Epithelial cell of esophagus (primary cell): ENCODE data around the gene SMIM13.
"Not testable (repeated sequence)": the region's sequence is repeated elsewhere in the genome, so short reads cannot be mapped to it uniquely, and the experiment has no call there.

Experiments used
- DNase-seq: peaks from one replicate; pipeline ENCODE4 v3.0.0; 2010; ENCODE audit warnings: low read depth
- H3K4me3 ChIP-seq: 2 replicates; pipeline ENCODE4 v1.5.1; 2011; ENCODE audit warnings: mild to moderate bottlenecking, low read length, control low read depth
- TF ChIP-seq, protein P1 (sequence below): IDR thresholded peaks from 2 replicates; pipeline ENCODE4 v1.5.1; 2011; ENCODE audit warnings: low read depth, mild to moderate bottlenecking, low read length, control low read depth, inconsistent platforms; ENCODE audit not compliant: insufficient read depth; ENCODE audit errors: missing control alignments

The SMIM13 gene

DNA sequence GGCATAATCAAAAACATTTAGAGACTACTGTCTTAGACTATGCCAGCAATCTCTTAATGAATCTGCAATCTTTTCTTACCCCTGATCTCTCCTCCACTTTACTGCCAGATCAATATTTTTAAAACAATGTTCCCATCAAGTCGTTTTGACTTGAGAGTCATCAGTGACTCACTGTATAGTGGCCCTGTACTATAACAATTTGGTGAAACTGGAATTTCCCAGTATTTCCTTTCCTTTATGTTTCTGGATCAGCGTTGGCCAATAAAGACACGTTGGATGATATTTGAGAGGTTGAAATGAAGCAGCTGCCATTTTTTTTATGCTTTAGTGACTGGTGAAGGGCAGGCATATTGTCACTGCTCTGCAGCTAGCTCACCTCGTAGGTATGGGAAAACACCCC, 10.1 kb upstream of the SMIM13 start:
- peak; percentile 58 for DNase-seq
- TF ChIP-seq, protein P1, sequence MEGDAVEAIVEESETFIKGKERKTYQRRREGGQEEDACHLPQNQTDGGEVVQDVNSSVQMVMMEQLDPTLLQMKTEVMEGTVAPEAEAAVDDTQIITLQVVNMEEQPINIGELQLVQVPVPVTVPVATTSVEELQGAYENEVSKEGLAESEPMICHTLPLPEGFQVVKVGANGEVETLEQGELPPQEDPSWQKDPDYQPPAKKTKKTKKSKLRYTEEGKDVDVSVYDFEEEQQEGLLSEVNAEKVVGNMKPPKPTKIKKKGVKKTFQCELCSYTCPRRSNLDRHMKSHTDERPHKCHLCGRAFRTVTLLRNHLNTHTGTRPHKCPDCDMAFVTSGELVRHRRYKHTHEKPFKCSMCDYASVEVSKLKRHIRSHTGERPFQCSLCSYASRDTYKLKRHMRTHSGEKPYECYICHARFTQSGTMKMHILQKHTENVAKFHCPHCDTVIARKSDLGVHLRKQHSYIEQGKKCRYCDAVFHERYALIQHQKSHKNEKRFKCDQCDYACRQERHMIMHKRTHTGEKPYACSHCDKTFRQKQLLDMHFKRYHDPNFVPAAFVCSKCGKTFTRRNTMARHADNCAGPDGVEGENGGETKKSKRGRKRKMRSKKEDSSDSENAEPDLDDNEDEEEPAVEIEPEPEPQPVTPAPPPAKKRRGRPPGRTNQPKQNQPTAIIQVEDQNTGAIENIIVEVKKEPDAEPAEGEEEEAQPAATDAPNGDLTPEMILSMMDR: no peak
- H3K4me3 ChIP-seq: no peak overlapping the region

DNA sequence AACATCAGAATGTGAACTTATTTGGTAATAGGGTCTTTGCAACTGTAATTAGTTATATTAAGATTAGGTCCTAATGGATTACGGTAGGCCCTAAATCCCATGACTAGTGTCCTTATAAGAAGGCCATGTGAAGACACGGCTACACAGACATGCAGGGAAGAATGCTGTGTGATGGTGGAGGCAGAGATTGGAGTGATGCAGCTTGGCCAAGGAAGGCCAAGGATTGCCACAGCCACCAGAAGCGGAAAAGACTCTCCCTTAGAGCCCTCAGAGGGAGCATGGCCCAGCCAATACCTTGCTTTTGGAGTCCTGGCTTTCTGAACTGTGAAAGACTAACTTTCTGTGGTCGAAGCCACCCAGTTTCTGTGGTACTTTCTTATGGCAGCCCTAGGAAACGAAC, 9.7 kb upstream of the SMIM13 start:
- no peak overlapping the region for H3K4me3 ChIP-seq
- no peak for DNase-seq
- TF ChIP-seq, protein P1: no peak

DNA sequence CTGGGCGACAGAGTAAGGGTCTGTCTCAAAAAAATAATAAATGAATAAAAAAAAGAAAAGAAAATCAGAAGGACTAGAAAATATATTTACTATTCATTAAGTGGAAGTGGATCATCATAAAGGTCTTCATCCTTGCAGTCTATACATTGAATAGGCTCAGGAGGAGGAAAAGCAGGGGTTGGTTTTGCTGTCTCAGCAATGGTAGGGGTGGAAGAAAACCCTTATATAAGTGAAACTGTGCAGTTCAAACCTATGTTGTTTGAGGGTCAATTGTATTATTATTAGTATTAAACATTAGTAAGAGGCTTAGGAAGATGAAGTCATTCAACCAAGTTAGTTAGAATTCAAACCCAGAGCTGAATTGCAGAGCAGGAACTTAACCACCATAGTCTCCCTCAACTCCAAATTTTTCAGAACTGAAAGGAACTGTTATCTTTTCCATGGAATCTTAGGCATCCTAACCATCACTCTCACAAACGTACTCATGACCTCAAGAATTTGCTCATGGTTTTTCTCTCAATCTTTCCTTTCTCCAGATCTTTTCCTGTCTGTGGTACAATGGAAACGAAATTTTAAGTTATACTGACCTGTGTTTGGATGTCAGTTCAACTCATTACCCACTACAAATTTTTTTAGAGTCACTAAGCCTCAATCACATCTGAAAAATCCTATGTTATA, 7.7 kb upstream of the SMIM13 start:
- DNase-seq: no peak
- TF ChIP-seq, protein P1: no peak
- no peak overlapping the region for H3K4me3 ChIP-seq

DNA sequence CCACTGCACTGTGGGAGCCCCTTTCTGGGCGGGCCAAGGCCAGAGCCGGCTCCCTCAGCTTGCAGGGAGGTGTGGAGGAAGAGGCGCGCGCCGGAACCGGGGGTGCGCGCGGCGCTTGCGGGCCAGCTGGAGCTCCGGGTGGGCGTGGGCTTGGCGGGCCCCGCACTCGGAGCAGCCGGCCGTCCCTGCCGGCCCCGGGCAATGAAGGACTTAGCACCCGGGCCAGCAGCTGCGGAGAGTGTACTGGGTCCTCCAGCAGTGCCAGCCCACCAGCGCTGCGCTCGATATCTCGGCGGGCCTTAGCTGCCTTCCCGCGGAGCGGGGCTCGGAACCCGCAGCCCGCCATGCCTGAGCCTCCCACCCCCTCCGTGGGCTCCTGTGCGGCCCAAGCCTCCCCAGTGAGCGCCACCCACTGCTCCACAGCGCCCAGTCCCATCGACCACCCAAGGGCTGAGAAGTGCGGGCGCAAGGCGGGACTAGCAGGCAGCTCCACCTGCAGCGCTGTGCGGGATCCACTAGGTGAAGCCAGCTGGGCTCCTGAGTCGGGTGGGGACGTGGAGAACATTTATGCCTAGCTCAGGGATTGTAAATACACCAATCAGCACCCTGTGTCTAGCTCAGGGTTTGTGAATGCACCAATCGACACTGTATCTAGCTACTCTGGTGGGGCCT, 6.4 kb upstream of the SMIM13 start:
- DNase-seq: not testable (repeated sequence)

DNA sequence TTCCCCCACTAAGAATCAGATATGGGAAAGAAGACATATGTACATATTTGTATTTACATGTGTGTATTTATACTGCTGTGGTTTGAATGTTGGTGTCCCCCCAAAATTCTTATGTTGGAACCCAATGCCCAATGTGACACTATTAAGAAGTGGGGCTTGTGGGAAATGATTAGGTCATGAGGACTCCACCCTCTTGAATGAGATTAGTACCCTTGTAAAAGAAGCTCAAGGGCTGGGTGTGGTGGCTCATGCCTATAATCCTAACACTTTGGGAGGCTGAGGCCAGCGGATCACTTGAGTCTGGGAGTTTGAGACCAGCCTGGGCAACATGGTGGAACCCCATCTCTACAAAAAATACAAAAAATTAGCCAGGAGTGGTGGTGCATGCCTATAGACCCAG, 3.9 kb upstream of the SMIM13 start:
- H3K4me3 ChIP-seq: no peak overlapping the region
- DNase-seq: no peak
- TF ChIP-seq, protein P1: no peak

More for the DNA sequence above, 6.4 kb upstream of the SMIM13 start:
- H3K4me3 ChIP-seq: not testable (repeated sequence)

DNA sequence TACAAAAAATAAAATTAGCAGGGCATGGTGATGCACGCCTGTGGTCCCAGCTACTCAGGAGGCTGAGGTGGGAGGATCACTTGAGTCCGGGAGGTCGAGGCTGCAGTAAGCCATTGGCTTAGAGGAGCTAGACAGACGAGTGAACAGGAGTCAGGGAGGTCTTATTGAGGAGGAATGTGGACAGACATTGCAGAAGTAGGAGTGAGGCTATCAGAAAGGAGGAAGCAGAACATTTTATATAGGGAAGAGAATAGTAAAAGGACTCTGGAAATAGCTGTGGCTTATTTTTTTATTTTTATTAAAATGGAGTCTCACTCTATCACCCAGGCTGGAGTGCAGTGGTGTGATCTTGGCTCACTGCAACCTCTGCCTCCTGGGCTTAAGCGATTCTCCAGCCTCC, 2.5 kb upstream of the SMIM13 start:
- not testable (repeated sequence) for DNase-seq, H3K4me3 ChIP-seq

DNA sequence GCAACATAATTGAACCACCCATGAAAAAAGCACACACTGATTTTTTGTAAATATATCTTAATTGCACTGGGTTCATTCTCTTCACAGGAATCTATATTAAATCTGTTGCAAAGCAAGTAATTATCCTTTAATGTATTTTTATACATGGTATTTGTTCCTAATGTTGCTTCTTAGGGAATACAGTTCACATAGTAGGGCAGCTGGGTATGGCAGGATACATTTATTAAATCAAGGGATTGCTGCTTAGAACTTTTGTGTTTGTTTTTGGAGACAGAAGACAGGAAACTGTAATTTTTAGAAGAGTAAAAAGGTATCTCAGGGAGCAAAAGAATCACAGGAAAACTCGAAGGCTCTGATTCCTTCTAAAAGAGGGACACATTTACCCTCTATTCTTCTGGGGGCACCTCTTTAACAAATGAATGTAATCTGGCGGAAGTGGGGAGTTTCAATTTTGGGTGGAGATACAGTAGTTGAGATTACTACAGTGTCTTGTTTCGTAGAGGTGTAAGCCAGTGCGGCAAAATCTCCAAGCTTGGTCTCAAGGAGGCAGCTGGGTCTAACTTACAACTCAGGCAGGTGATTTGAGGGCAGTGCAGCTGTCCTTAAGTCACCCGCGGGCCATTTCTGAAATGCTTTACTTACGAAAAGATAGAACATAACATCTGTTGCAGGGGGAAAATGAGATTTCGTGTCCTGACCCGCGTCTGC, 812 bp upstream of the SMIM13 start:
- peak overlapping the region; percentile 90 for H3K4me3 ChIP-seq
- TF ChIP-seq, protein P1: no peak
- no peak for DNase-seq

DNA sequence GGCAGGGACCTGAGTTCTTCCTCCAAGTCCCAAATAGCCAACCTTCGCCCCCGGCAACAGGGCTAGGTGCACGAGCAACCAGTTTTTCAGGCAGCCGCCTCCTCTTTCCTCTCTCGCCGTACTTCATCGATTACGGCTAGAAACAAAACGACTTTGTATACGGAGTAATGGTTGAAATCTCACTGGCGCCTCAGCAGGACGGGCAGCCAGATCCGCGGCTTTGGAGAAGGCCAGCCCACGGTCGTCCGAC, 333 bp upstream of the SMIM13 start:
- TF ChIP-seq, protein P1: no peak
- DNase-seq: no peak
- peak overlapping the region; percentile 90 for H3K4me3 ChIP-seq
